HCT116 (cell line): Measurements from ENCODE around the gene TMPRSS9. TPM values are rescaled to one million over a fixed set of nuclear protein-coding genes. Genes with fewer than 3 reads are reported as not detected.

ENCODE experiments used
- ATAC-seq: fragments of 200-7000 bp; cut with Tn5 transposase; 2 replicates; pipeline ENCODE4 v1.9.1; 2020; ENCODE audit warnings: mild to moderate bottlenecking, moderate library complexity
- BruUV-seq: library from RNA; stranded (reverse); fragments of 400-500 nt; replicated peaks from 2 replicates; lab custom pipeline; 2021; lab: Mats Ljungman, UMichigan
- CTCF ChIA-PET: fragments of 300-600 bp; sonication (Branson Sonifier 250); formaldehyde crosslinking; loops from one replicate; lab custom pipeline; 2021; ENCODE audit warnings: antibody characterized with exemption; lab: Charles Lee
- POLR2A ChIA-PET: fragments of 300-600, 350-600 bp; sonication (Branson Sonifier 250); formaldehyde crosslinking; loops from one replicate; lab custom pipeline; 2021; ENCODE audit warnings: antibody characterized with exemption; lab: Charles Lee
- RAD21 ChIA-PET, 2 experiments: fragments of 300-600 bp; sonication (Branson Sonifier 250); formaldehyde crosslinking; loops; one replicate each; lab custom pipeline; 2023; ENCODE audit warnings: low total read pairs in 2 of 2; ENCODE audit not compliant: uncharacterized antibody in 2 of 2, unreplicated experiment in 2 of 2, low non-redundant PET in 1 of 2; lab: Charles Lee
- DNase-seq: peaks from one replicate; pipeline ENCODE4 v3.0.0-alpha.2; 2010; ENCODE audit warnings: low read depth, low spot score
- H2AFZ ChIP-seq: fragments of 200-600 bp; shearing (Covaris generic), sonication (generic); 2 replicates; pipeline ENCODE4 v1.6.1; 2017; ENCODE audit warnings: low read depth, mixed run types, mixed read lengths, antibody characterized with exemption, low read length; ENCODE audit not compliant: poor library complexity, severe bottlenecking
- H3K27ac ChIP-seq: 2 replicates; pipeline ENCODE4 v1.5.1; 2012; ENCODE audit warnings: low read depth, low read length
- H3K27me3 ChIP-seq: fragments of 200-600 bp; sonication (generic); 2 replicates; pipeline ENCODE4 v1.6.1; 2016; ENCODE audit warnings: mixed run types, low read length, mixed read lengths; ENCODE audit not compliant: insufficient read depth
- H3K36me3 ChIP-seq, 2 experiments: fragments of 200-500 bp in 1 of 2; fragments of 200-600 bp in 1 of 2; sonication (Bioruptor generic) in 1 of 2; sonication (generic) in 1 of 2; 2 replicates each; pipeline versions ENCODE4 v1.5.1 to v1.6.1; 2014 to 2016; ENCODE audit warnings: low read length in 2 of 2, inconsistent platforms in 1 of 2, mixed read lengths in 1 of 2, mixed run types in 1 of 2; ENCODE audit not compliant: insufficient read depth in 2 of 2, control insufficient read depth in 1 of 2
- H3K4me1 ChIP-seq, 2 experiments: fragments of 200-600 bp in 1 of 2; sonication (generic) in 1 of 2; 2 replicates each; pipeline versions ENCODE4 v1.5.1 to v1.6.1; 2012 to 2017; ENCODE audit warnings: low read length in 2 of 2, inconsistent platforms in 1 of 2, mild to moderate bottlenecking in 1 of 2, mixed read lengths in 1 of 2, mixed run types in 1 of 2, moderate library complexity in 1 of 2; ENCODE audit not compliant: insufficient read depth in 2 of 2, control insufficient read depth in 1 of 2
- H3K4me2 ChIP-seq: fragments of 200-600 bp; sonication (generic); 2 replicates; pipeline ENCODE4 v1.6.1; 2017; ENCODE audit warnings: mixed run types, low read length, mixed read lengths
- H3K4me3 ChIP-seq, 2 experiments: fragments of 200-600 bp in 1 of 2; sonication (generic) in 1 of 2; replicated peaks in 1 of 2; 2 replicates each; pipeline ENCODE4 v1.5.1; 2011 to 2016; ENCODE audit warnings: low read length in 2 of 2, control low read depth in 1 of 2, low read depth in 1 of 2, mild to moderate bottlenecking in 1 of 2, mixed read lengths in 1 of 2, mixed run types in 1 of 2
- H3K79me2 ChIP-seq: fragments of 200-600 bp; sonication (generic); 2 replicates; pipeline ENCODE4 v1.6.1; 2017; ENCODE audit warnings: mild to moderate bottlenecking, mixed run types, low read length, moderate library complexity, mixed read lengths; ENCODE audit not compliant: insufficient read depth
- H3K9ac ChIP-seq: fragments of 200-600 bp; sonication (generic); 2 replicates; pipeline ENCODE4 v1.6.1; 2016; ENCODE audit warnings: low read length, mixed read lengths
- H3K9me2 ChIP-seq: fragments of 200-600 bp; sonication (generic), shearing (Covaris generic); 2 replicates; pipeline ENCODE4 v1.6.1; 2017; ENCODE audit warnings: mixed run types, mild to moderate bottlenecking, moderate library complexity; ENCODE audit not compliant: insufficient read depth
- H3K9me3 ChIP-seq, 2 experiments: fragments of 200-500 bp in 1 of 2; fragments of 200-600 bp in 1 of 2; sonication (Bioruptor generic) in 1 of 2; sonication (generic) in 1 of 2; 2 replicates each; pipeline ENCODE4 v1.6.1; 2014 to 2017; ENCODE audit warnings: low read length in 2 of 2, mixed read lengths in 2 of 2, inconsistent platforms in 1 of 2, low read depth in 1 of 2, mild to moderate bottlenecking in 1 of 2, mixed run types in 1 of 2, moderate library complexity in 1 of 2; ENCODE audit not compliant: control insufficient read depth in 1 of 2, insufficient read depth in 1 of 2
- H4K20me1 ChIP-seq: fragments of 200-600 bp; sonication (generic), shearing (Covaris generic); 2 replicates; pipeline ENCODE4 v1.6.1; 2017; ENCODE audit warnings: mixed run types, mild to moderate bottlenecking, moderate library complexity; ENCODE audit not compliant: insufficient read depth
- ATF3 ChIP-seq: IDR thresholded peaks from 2 replicates; pipeline ENCODE4 v1.6.1; 2012
- CBX3 ChIP-seq: IDR thresholded peaks from 2 replicates; pipeline ENCODE4 v1.6.1; 2012; ENCODE audit warnings: low read depth
- ELF1 ChIP-seq: IDR thresholded peaks from 2 replicates; pipeline ENCODE4 v1.6.1; 2012; ENCODE audit warnings: low read depth, borderline replicate concordance
- EZH2 ChIP-seq: fragments of 200-600 bp; sonication (generic); IDR thresholded peaks from 2 replicates; pipeline ENCODE4 v1.6.1; 2017; ENCODE audit warnings: antibody characterized with exemption, mixed run types
- POLR2A ChIP-seq: IDR thresholded peaks from 2 replicates; pipeline ENCODE4 v1.7.0; 2011; ENCODE audit warnings: borderline replicate concordance; ENCODE audit not compliant: insufficient read depth, insufficient read length; ENCODE audit errors: extremely low read depth
- POLR2AphosphoS5 ChIP-seq: IDR thresholded peaks from 2 replicates; pipeline ENCODE4 v1.6.1; 2011; ENCODE audit warnings: mild to moderate bottlenecking, low read depth, low read length, moderate library complexity
- RAD21 ChIP-seq: IDR thresholded peaks from 2 replicates; pipeline ENCODE4 v1.6.1; 2012; ENCODE audit warnings: low read depth, mild to moderate bottlenecking
- SIN3A ChIP-seq: IDR thresholded peaks from 2 replicates; pipeline ENCODE4 v1.6.1; 2012; ENCODE audit warnings: low read depth
- SP1 ChIP-seq: IDR thresholded peaks from 2 replicates; pipeline ENCODE4 v1.6.1; 2012; ENCODE audit warnings: low read depth
- TCF7L2 ChIP-seq: IDR thresholded peaks from 2 replicates; pipeline ENCODE4 v1.7.0; 2011; ENCODE audit warnings: borderline replicate concordance, inconsistent platforms; ENCODE audit not compliant: insufficient read depth, insufficient read length; ENCODE audit errors: extremely low read depth
- ZFX ChIP-seq: fragments of 450-650 bp; IDR thresholded peaks from 2 replicates; pipeline ENCODE4 v1.6.1; 2017
- intact Hi-C: fragments of 100-400 bp; cut with micrococcal nuclease; formaldehyde crosslinking; loops from 2 replicates; pipeline ENCODE4 v1.10.0; 2022
- total RNA-seq: library from RNA; stranded (reverse); gene quantifications from one replicate; pipeline ENCODE4 v1.2.1, GENCODE V29; 2021; ENCODE audit not compliant: unreplicated experiment

The TMPRSS9 gene
- total RNA-seq, 1 experiment from 2014 or later: not detected

GRCh38 chr19:2423915-2424685 lies 64.0 kb downstream of the TMPRSS9 start:
- ATAC-seq (no peak), DNase-seq (no peak)
- Histone ChIP-seq H3K9me3 (no peaks in the 10 kb centered on the region), H3K4me1 (peaks cover 6 to 25% of the 10 kb centered on the region in 2 experiments; a peak in 3 of 4 replicates), H4K20me1 (peaks cover 5% of the 10 kb centered on the region; the same call in 1 of the 2 replicates), H3K9ac (no peak overlapping the region), H3K79me2 (peaks cover 49% of the 10 kb centered on the region), H3K9me2 (no peaks in the 10 kb centered on the region), H2AFZ (no peak overlapping the region), H3K4me2 (no peak overlapping the region), H3K4me3 (no peak overlapping the region), H3K27me3 (no peaks in the 10 kb centered on the region), H3K36me3 (peaks cover 2 to 28% of the 10 kb centered on the region in 2 experiments; a peak in 2 of 4 replicates), H3K27ac (no peak overlapping the region)
- ChIA-PET RAD21 (no interaction called here), POLR2A (no interaction called here), CTCF (no interaction called here)
- TF ChIP-seq ELF1 (no peak), EZH2 (no peak), CBX3 (no peak), ATF3 (no peak), POLR2A (no peak), RAD21 (no peak), SP1 (no peak), TCF7L2 (no peak), POLR2AphosphoS5 (no peak), SIN3A (no peak), ZFX (no peak)
- intact Hi-C loops: no loop called here
- no TSS peak for BruUV-seq
